ENCODE data around the gene PELI2.

Gene PELI2

GRCh38 chr14:56119201-56119981 lies 1.2 kb downstream of the PELI2 start:
- DNase-seq (ENCODE audit: low read depth in 2 of 2, low spot score in 1 of 2): peak in 1 of 2 donors; percentile 3

GRCh38 chr14:56120091-56120691 lies 2.0 kb downstream of the PELI2 start:
- no peak for DNase-seq (ENCODE audit: low read depth in 2 of 2, low spot score in 1 of 2)

DNA sequence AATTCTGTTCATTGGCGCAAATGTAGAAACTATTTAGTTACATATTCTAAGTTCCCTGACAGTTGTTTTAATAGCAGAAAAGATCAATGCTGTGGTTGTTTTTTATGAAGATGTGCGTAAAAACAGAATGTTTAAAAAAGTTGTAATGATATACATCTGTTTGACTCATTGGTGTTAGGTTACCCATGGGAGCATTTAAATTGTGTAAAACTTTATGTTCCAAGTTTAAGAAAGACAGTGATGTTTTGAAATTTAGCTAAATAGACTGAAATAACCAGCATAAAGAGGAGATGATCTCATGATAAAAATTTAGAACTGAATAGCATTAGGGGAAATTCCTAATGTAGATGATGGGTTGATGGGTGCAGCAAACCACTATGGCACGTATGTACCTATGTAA lies 3.6 kb downstream of the PELI2 start:
- no peak for DNase-seq (ENCODE audit: low read depth in 2 of 2, low spot score in 1 of 2)

- no peak for DNase-seq (ENCODE audit: low read depth in 2 of 2, low spot score in 1 of 2)
Measured at GRCh38 chr14:56122301-56122700, 4.1 kb downstream of the PELI2 start.

- no peak for DNase-seq (ENCODE audit: low read depth in 2 of 2, low spot score in 1 of 2)
Measured at GRCh38 chr14:56124327-56124726, 6.1 kb downstream of the PELI2 start.

DNA sequence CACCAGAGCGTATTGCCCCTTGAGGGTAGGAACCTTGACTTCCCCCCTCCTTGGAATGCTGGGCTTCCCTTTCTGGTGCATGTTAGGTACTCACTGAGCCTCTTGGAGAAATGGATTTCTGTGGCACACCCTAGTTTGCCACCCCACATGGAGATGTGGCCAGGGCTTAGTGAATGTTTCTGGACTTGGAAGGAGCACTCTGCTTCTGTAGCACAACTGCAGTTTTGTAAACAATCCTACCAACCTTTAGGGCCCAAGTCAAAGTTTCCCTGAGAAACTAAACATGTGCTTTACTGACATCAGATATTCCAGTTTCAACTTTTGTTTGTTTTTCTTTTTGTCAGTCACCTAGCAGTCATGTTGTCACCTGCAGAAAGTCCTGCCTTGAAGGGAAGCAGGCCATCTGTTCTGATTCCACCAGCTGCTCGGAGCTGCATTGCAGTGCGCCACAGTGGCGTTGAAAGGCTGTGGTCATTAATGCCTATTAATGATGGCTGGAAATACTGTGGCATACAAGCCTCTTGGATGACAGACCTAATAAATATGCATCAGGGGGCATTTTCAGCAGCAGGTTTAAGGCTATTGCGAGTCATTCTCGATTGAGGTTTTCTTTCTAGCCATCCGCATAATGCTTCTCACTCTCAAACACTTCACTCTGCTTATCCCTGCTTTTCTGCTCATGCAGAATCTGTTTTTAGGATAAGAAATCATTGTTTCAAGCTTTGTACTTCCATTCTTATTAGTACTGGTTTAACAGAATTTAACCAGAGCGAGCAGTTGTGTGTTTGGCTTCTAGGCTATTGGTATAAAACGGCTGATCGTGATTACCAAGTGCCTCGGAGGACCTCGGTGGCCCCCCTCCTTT lies 7.8 kb downstream of the PELI2 start:
- no peak for DNase-seq (ENCODE audit: low read depth in 2 of 2, low spot score in 1 of 2)

GRCh38 chr14:56126637-56126913 lies 8.4 kb downstream of the PELI2 start:
- no peak for DNase-seq (ENCODE audit: low read depth in 2 of 2, low spot score in 1 of 2)

- no peak for DNase-seq (ENCODE audit: low read depth in 2 of 2, low spot score in 1 of 2)
Measured at GRCh38 chr14:56127156-56127555, 8.9 kb downstream of the PELI2 start.

GRCh38 chr14:56129092-56129491 lies 10.9 kb downstream of the PELI2 start:
- no peak for DNase-seq (ENCODE audit: low read depth in 2 of 2, low spot score in 1 of 2)

- no peak for DNase-seq (ENCODE audit: low read depth in 2 of 2, low spot score in 1 of 2)
Measured at GRCh38 chr14:56129933-56130332, 11.7 kb downstream of the PELI2 start.

- DNase-seq (ENCODE audit: low read depth in 2 of 2, low spot score in 1 of 2): no peak
Measured at GRCh38 chr14:56131004-56131864, 13.0 kb downstream of the PELI2 start.

DNA sequence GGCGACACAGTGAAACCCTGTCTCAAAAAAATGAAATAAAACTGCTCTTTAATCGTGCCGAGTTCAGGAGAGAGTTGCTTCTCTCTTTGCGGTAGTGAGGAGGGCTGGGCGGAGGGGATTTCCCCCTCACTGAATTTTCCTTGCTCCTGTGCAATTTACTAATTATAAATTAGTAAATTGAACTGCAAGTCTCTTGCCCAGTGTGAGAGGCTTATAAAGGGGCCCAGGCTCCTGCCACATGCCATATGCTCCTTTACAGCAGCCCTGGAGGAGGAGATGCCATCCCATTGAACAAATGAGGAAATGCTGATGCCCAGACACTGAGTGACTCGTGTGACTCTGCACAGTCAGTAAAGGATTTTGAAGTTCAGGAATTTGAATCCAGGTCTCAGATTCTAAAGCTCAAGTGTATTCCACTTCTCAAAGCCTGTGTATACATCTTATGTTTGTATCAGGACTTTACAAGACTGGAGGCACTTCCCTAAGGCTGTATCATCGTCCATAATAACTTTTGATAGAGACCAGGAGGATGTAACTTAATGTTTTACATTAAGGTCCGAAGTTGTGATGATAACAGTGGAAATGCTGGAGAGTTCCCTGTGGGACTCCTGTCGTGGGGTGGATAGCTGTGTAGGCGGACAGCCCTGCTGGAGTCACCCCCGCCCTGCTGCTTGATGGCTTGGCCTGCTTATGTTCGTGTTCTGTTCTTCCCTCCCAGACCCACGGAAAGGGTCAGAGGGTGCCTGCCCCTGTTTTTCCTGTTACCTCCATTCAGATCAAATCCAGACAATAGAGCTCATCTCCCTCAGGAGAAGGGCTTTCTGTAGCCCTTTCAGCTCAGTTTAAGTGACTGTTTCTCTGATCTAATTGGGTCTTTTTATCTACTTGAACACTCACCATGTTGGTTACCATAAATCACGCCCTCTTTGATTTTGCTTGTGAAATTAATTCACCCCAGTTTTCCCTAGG lies 13.9 kb downstream of the PELI2 start:
- no peak for DNase-seq (ENCODE audit: low read depth in 2 of 2, low spot score in 1 of 2)

- DNase-seq (ENCODE audit: low read depth in 2 of 2, low spot score in 1 of 2): no peak
Measured at GRCh38 chr14:56133547-56133946, 15.3 kb downstream of the PELI2 start.

DNA sequence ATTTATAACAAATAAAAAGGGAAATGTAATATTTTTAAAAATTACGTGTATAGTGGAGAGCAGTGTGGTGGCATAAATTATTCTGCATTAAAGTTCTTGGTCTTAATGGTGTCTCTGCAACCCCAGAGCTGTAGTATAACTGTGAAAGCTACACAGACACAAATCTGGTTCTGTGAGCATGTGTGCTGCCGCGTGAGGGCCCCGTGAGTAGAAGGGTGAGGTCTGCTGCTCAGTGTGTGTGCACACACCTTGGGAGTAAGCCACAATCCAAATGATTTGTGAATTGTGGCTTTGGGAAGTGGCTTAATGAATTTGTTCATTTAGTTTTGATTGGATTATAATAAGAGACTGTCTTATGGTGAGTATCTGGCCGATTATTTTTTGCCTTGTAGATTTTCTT lies 16.8 kb downstream of the PELI2 start:
- no peak for DNase-seq (ENCODE audit: low read depth in 2 of 2, low spot score in 1 of 2)

- no peak for DNase-seq (ENCODE audit: low read depth in 2 of 2, low spot score in 1 of 2)
Measured at GRCh38 chr14:56135668-56136067, 17.5 kb downstream of the PELI2 start.

DNA sequence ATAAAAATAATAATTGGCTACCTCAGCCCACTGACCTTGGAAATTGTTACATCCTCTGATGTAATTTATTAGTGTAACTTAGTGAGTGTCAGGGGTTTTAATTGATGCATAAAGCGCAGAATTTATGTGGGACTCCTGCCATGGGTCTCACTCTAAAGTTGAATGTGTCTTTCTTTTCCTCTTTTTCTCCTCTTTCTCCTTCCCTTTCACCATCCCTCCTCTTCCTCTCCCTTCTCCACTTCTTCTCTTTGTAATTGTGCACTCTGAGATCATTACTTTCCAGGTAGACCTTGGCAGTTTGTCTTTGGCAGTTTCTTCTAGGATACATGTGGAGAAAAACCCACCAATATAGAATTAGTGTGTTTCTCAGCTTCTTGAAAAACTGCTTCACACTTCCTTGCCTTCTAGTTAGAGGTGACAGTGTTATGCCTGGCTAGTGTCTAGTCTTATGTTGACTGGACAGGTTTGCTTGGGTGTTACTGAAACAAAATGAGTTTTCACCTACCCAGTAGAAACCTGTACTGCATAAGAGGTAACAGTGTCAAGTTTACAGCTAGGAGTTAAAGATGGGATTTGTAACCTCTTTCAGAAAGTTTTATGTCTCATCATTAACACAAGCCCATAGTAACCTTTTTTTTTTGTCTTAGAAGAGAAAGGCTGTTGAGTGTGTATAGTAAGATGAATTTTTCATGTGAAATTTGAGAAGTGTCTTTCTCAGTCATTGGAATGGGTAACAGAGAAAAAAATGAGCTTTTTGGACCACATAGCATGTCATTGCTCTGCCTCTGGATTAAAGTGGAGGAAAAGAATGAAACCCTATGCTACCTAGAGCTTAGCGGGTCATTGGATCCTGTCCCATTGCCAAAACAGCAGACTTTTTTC lies 18.6 kb downstream of the PELI2 start:
- no peak for DNase-seq (ENCODE audit: low read depth in 2 of 2, low spot score in 1 of 2)

- no peak for DNase-seq (ENCODE audit: low read depth in 2 of 2, low spot score in 1 of 2)
Measured at GRCh38 chr14:56137453-56137807, 19.2 kb downstream of the PELI2 start.

DNA sequence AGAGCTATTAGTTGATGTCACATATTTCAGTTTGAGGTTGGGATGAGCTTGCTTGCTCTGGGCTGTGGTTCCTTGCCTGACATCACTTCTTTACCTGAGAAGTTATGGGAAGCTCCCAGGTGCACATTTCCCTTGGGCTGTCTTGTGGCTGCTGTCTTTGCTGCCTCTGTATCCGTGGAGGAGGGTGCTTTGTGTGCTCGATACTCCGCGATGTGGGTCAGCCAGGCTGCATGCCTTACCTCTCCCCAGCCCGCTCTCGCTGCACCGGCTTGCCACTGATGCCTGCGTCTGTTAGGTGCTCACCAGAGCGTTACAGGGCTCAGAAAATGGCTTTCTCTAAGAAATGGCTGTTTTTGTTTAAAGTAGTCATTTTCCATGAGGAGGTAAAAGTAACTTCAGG lies 19.6 kb downstream of the PELI2 start:
- DNase-seq (ENCODE audit: low read depth in 2 of 2, low spot score in 1 of 2): no peak

DNA sequence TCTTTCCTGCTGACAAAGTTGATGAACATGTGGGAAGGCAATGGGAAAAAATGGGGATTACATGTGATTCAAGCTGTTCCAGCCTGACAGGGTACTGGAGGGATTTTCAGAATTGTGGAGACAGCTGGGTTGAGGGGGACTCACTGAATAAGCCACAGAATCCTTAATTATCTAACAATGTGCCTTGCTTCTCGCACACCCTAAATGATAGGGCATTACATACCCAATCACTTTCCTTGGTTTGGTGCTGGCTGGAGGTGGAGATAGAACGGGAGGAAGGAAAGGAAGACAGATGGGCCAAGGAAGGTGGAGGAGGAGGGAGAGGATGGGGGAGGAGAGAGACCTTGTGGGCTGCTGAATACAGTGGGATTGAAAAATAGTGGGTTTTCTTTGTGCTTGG lies 20.7 kb downstream of the PELI2 start:
- no peak for DNase-seq (ENCODE audit: low read depth in 2 of 2, low spot score in 1 of 2)

All from stimulated activated CD8-positive, alpha-beta memory T cell treated with anti-CD3 and anti-CD28 coated beads, Interleukin-4, amount 100 ng/mL, for 4 hours (primary cell).